DMS53 treated with DMSO at 0.1 percent for 48 hours (cell line): ENCODE results near the gene OLFM2.
"Not testable (repeated sequence)": the region's sequence is repeated elsewhere in the genome, so short reads cannot be mapped to it uniquely, and the experiment has no call there.

Experiments
- DNase-seq: peaks from one replicate; lab custom pipeline; 2025; ENCODE audit not compliant: unreplicated experiment; lab: John Stamatoyannopoulos, UW

OLFM2 gene

DNA sequence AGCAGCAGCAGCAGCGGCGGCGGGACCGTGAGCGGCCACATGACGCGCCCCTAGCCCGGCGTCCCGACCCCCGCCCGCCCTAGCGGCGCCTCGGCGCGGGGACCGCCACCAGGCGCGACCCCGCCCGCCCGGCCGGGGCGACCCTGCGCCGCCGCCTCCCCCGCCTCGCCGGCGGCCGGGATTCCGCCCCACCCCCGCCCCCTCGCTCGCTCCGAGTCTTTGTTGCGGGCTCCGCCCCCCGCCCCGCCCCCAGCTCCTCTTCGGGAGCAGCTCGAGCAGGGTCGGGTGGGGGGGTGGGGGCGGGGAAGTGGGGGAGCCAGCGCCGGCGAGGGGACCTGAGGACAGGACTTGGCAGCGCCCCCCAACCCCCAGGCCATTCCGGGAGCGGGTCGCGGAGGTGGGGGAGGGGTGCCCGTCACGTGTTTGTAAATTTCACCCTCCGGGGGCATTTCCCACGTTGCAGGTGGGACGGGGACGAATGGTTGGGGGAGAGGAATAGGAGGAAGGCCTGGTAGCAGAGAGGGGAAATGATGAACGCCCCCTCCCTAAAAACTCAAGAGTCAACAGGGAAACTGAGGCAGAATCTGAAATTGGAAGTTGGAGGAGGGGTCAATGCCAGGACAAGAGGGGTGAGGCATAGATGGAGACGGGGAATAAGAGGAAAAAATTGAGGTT lies at the start of gene OLFM2:
Gene OLFM2 (minus strand): TSS at position 190 of the 675 bp plus-strand sequence. CDS start 149 bp downstream, at position 41.
- DNase-seq, result no peak

DNA sequence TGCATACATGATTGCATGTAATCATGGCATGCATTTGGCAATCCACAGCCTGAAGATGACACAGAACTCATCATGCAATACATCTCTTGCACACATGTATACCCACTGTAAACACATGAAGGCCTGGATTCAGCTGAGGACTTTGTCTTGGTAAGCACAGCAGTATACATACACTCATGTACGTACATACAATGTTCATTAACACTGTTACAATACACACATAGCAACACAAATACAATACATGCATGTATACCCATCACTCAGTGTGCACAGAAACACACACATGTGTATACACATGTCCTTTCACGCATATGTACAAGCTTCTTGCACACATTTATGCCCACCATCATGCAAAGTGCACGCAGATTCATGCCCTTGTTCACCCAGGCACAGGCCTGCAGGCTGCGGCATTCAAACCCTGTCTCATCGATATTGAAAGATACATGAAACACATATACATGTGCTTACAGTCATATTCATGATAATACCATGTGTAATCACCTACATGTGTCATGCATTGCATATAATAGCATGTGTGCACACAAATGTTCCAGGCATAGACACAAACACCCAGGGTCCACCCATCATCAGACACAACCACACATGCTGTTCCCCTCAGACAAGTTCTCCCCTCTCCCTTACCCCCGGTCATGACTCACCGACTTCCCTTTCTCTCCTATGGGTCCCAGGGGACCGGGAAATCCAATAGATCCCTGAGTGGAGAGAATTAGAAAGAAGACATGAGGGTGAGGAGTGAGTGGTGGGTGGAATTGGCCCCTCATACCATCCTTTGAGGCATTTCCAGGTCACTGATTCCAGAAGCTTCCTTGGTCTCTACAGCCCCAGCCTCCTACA lies 45.3 kb upstream of the OLFM2 start:
- no peak for DNase-seq

GRCh38 chr19:9972103-9972502 lies 35.8 kb upstream of the OLFM2 start:
- DNase-seq, result no peak

DNA sequence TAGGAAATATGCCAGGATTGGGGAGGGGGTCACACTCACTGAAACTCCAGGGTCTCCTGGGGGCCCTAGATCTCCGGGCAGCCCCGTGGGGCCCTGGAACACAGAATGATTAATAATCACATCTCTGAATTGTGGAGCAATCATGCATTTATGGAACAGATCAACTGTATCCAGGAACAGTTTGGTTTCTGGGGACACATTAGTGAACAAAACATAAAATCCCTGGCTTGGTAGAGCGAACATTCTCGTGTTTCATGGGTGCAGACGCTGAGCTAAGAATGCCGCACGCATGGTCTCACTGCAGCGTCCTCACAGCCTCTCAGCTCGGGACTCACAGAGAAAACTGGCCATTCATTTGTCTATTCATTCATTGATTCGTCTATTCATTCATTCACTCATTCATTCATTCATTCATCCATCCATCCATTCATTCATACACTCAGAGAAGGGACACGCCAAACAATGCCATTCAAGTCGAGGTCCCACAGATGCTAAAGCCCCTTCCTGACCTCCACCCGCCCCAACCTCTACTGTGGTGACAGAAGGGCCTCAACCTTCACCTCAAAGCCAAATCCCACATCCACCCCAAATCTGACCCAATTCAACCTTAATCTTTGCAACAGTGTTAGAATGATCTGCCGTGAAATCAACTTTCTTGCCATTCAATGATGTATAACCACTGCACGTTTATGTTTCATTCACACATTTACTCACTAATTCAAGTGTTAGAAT lies 35.0 kb upstream of the OLFM2 start:
- no peak for DNase-seq

DNA sequence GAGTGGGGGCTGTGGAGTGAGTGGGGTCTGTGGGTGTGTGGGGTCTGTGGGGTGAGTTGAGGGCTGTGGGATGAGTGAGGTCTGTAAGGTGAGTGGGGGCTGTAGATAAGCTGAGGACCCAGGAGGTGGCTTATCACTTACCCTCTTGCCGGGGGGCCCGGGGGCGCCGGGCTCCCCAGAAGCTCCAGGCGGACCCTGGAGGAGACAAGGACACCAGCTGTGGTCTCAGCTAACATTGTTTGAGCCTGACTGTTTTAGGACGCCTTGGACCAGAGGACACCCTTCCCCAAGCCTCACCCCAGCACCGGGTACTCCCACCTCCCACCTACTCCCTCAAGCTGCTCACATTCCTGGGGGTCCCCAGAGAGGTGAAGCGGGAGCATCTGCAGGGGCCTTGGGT lies 34.2 kb upstream of the OLFM2 start:
- DNase-seq, result no peak

DNA sequence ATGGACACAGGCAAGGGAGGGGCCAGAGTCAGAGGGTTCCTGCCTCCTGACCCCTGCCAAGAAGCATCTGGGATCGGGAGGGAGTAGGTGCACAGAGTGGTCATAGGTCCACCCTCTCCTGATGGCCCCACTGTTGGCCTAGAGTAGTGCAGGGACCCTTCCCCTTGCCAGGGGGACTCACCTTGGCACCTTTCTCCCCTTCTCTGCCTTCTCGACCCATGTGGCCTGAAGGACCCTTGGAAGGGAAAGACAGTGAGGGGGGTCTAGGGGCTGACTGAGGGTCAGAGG lies 33.3 kb upstream of the OLFM2 start:
- DNase-seq, result no peak

DNA sequence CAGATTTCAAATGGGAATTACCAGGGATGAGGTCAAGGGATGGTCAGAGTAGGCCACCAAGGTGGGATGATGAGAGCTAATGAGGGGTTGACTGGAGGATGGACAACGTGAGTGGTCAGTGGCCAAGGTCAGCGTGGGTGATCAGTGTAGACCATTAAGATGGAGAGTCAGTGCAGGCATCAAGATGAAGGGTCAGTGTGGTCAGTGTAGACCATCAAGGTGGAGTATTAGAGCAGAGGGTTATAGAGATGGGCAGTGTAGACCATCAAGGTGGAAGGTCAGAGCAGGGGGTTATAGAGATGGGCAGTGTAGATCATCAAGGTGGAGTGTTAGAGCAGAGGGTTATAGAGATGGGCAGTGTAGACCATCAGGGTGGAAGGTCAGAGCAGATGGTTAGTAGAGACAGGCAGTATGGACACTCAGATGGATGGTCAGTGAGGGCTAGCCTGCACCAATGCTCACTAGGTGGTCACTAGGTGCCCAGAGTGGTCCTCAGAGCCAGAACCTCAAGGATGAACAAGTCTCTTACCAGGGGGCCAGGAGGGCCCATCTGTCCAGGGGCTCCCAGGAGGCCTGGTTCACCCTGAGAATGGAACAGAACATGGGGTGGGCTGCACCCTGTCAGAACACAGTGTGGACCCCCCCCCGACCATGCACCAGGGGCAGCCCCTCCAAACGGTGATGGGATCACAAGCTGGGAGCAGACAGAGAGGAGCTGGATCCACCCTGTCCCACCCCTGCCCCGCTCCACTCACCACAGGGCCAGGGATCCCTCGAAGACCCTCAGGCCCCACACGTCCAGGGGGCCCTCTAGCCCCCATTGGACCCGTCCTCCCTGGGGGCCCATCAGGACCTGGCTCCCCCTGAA lies 32.7 kb upstream of the OLFM2 start:
- no peak for DNase-seq

GRCh38 chr19:9967326-9967725 lies 31.0 kb upstream of the OLFM2 start:
- DNase-seq, result no peak

- DNase-seq, result no peak
Observed at GRCh38 chr19:9966448-9966847, 30.1 kb upstream of the OLFM2 start.

DNA sequence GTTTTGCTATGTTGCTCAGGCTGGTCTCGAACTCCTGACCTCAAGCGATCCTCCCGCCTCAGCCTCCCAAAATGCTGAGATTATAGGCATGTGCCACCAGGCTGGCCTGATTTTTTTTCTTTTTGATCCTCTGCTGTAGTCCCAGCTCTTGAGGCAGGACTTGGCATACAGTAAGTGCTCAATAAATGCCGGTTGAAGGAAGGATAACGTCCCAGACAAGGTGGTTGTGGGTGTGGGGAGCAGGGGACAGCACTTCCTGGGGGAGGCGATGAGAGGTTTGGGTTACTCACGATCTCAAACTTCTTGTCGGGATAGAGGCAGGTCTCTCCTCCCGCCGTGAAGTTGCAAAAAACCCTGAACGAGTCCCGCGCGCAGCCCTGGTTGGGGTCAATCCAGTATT lies 29.7 kb upstream of the OLFM2 start:
- DNase-seq, result no peak

DNA sequence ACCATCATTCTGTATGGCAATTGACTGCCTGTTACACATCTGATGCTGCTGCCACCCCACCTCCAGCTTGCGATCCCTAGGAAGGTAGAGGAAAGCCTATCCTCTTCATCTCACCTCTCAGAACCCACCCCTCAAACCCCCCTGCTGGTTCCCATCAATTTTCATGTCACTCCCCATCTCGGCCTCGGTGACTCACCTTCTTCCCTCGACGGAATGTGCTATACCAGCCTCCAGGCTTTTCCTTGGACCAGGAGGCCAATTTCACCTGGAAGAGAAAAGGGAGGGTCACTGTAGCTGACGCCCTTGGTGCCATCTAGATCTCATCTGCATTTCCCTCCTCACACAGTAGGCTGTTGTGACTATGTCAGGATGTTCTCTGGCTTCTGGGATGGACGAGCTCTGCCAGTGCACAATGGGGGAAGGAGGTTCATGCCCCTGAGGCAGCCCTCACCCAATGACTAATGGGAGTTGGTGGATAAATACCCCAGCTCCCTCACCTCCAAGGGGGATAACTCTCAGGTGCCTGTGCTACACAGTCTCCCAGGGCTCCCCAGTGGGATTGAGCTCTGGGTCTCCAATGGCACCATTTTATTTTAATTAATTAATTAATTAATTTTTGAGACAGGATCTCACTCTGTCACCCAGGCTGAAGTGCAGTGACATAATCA lies 26.4 kb upstream of the OLFM2 start:
- no peak for DNase-seq

DNA sequence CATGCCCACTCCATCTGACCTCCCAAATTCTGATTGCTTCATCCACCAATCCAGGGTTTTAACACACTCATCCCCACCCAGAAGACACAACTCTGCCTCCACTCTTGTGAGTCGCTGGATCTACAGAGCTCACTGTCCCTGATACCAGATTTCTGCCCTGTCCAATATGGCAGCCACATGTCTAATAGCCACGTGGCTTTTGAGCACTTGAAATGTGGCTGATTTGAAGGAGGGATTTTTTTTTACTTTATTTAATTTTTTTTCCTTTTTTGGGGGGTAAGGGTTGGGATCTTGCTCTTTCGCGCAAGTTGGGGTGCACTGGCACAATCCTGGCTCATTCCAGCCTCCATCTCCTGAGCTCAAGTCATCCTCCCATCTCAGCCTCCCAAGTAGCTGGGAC lies 24.8 kb upstream of the OLFM2 start:
- DNase-seq, result no peak

DNA sequence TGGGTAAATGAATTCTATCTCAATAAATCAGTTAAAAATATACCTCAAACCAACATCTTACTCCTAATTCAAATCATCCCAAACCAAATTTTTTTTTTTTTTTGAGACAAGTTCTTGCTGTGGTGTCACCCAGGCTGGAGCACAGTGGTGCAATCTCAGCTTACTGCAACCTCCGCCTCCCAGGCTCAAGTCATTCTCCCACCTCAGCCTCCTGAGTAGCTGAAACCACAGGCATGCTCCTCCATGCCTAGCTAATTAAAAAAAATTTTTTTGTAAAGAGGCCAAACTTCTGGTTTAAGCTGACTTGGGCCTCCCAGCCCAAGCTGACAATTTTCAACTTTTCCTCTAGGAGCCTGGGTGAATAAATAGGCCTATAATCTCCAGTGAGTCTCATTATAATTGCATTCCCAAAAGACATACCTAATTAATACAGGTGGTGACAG lies 22.1 kb upstream of the OLFM2 start:
- no peak for DNase-seq

- no peak for DNase-seq
Observed at GRCh38 chr19:9956956-9957355, 20.6 kb upstream of the OLFM2 start.

- no peak for DNase-seq
Observed at GRCh38 chr19:9953802-9954542, 17.7 kb upstream of the OLFM2 start.

- no peak for DNase-seq
Observed at GRCh38 chr19:9952276-9952675, 16.0 kb upstream of the OLFM2 start.

DNA sequence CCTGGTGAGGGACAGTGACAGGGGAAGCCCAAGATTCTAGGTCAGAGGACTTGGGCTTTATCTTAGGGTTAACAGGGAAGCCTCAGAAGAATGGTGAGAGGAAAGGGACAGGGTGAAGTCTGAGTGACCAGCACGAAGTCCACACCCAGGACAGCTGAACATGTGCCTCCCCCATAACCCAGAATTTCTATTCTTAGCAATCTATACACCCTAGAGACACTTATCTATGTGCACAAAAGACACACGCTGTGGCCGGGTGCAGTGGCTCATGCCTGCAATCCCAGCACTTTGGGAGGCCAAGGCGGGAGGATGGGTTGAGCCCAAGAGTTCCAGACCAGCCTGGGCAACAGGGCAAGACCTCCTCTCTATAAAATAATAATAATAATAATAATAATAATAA lies 11.1 kb upstream of the OLFM2 start:
- no peak for DNase-seq

- DNase-seq, result not testable (repeated sequence)
Observed at GRCh38 chr19:9946528-9947125, 10.3 kb upstream of the OLFM2 start.

- no peak for DNase-seq
Observed at GRCh38 chr19:9945319-9945966, 9.1 kb upstream of the OLFM2 start.
